ENCODE data around the gene HTT. TPM values are rescaled to one million over a fixed set of nuclear protein-coding genes. Genes with fewer than 3 reads are reported as not detected.

The HTT gene
- total and polyA plus RNA-seq, 4 donors: 8.6 to 39.8 (median 16.4) TPM

- Histone ChIP-seq H3K36me3 (ENCODE audit: control insufficient read depth in 4 of 4, insufficient read depth in 3 of 4, low read depth in 1 of 4, low read length in 3 of 4) (peaks cover 21 to 67% (median 59%) of the 10 kb centered on the region in 4 donors), H3K4me3 (ENCODE audit: low read depth in 1 of 3, low read length in 3 of 3) (no peak overlapping the region), H3K9ac (ENCODE audit: low read depth in 1 of 2, low read length in 2 of 2) (no peak overlapping the region), H3K27me3 (ENCODE audit: control insufficient read depth in 4 of 4, insufficient read depth in 4 of 4, low read length in 3 of 4) (no peaks in the 10 kb centered on the region), H3K27ac (ENCODE audit: low read depth in 1 of 2, low read length in 2 of 2) (no peak overlapping the region), H3K4me1 (ENCODE audit: control insufficient read depth in 4 of 4, insufficient read depth in 4 of 4, low read length in 3 of 4) (no peaks in the 10 kb centered on the region), H3K9me3 (ENCODE audit: control insufficient read depth in 4 of 4, low read length in 3 of 4) (no peaks in the 10 kb centered on the region)
- TF ChIP-seq NR2F2 (IDR thresholded peaks at IDR 0.05) (no peak), EGR1 (IDR thresholded peaks at IDR 0.05; ENCODE audit: low read depth in 2 of 2) (no peak), FOXA2 (IDR thresholded peaks at IDR 0.05) (no peak)
- 98% methylated on average over 12 of the region's 12 CpGs for WGBS
- DNase-seq (ENCODE audit: low spot score): no peak
These were observed 140.8 kb downstream of the HTT start for GRCh38 chr4:3215256-3215655.

- no peak overlapping the region for H3K27ac ChIP-seq (ENCODE audit: low read depth in 1 of 2, low read length in 2 of 2)
- H3K9ac ChIP-seq (ENCODE audit: low read depth in 1 of 2, low read length in 2 of 2): no peak overlapping the region
- no peaks in the 10 kb centered on the region for H3K27me3 ChIP-seq (ENCODE audit: control insufficient read depth in 4 of 4, insufficient read depth in 4 of 4, low read length in 3 of 4)
- 97% methylated on average over 4 of the region's 4 CpGs for WGBS
- no peak for TF ChIP-seq ATF3 (IDR thresholded peaks at IDR 0.05)
- TF ChIP-seq REST (IDR thresholded peaks at IDR 0.05): no peak
- no peak for TF ChIP-seq NR2F2 (IDR thresholded peaks at IDR 0.05)
- no peak for TF ChIP-seq GABPA (IDR thresholded peaks at IDR 0.05 in 1 of 2, conservative IDR thresholded peaks at IDR 0.05 in 1 of 2)
- TF ChIP-seq ZBTB33 (IDR thresholded peaks at IDR 0.05): no peak
- no peak for TF ChIP-seq RAD21 (IDR thresholded peaks at IDR 0.05)
- TF ChIP-seq SP1 (IDR thresholded peaks at IDR 0.05): no peak
- TF ChIP-seq HNF4A (conservative IDR thresholded peaks at IDR 0.05): no peak
- no peak for TF ChIP-seq TAF1 (conservative IDR thresholded peaks at IDR 0.05)
- TF ChIP-seq EGR1 (IDR thresholded peaks at IDR 0.05; ENCODE audit: low read depth in 2 of 2): no peak
- H3K9me3 ChIP-seq (ENCODE audit: control insufficient read depth in 4 of 4, low read length in 3 of 4): no peaks in the 10 kb centered on the region
- no peaks in the 10 kb centered on the region for H3K4me1 ChIP-seq (ENCODE audit: control insufficient read depth in 4 of 4, insufficient read depth in 4 of 4, low read length in 3 of 4)
- no peak for DNase-seq (ENCODE audit: low spot score)
- H3K36me3 ChIP-seq (ENCODE audit: control insufficient read depth in 4 of 4, insufficient read depth in 3 of 4, low read depth in 1 of 4, low read length in 3 of 4): peaks cover 19 to 72% (median 59%) of the 10 kb centered on the region in 4 donors
- no peak overlapping the region for H3K4me3 ChIP-seq (ENCODE audit: low read depth in 1 of 3, low read length in 3 of 3)
These were observed 141.3 kb downstream of the HTT start for GRCh38 chr4:3215733-3216132.

GRCh38 chr4:3217266-3217665 lies 142.8 kb downstream of the HTT start:
- 94% methylated on average over 2 of the region's 2 CpGs for WGBS
- Histone ChIP-seq H3K4me1 (ENCODE audit: control insufficient read depth in 4 of 4, insufficient read depth in 4 of 4, low read length in 3 of 4) (no peaks in the 10 kb centered on the region), H3K36me3 (ENCODE audit: control insufficient read depth in 4 of 4, insufficient read depth in 3 of 4, low read depth in 1 of 4, low read length in 3 of 4) (peaks cover 18 to 82% (median 62%) of the 10 kb centered on the region in 4 donors), H3K27ac (ENCODE audit: low read depth in 1 of 2, low read length in 2 of 2) (no peak overlapping the region), H3K4me3 (ENCODE audit: low read depth in 1 of 3, low read length in 3 of 3) (no peak overlapping the region), H3K9me3 (ENCODE audit: control insufficient read depth in 4 of 4, low read length in 3 of 4) (no peaks in the 10 kb centered on the region), H3K9ac (ENCODE audit: low read depth in 1 of 2, low read length in 2 of 2) (no peak overlapping the region), H3K27me3 (ENCODE audit: control insufficient read depth in 4 of 4, insufficient read depth in 4 of 4, low read length in 3 of 4) (no peaks in the 10 kb centered on the region)
- TF ChIP-seq HNF4G (IDR thresholded peaks at IDR 0.05): no peak
- no peak for TF ChIP-seq JUND (IDR thresholded peaks at IDR 0.05)
- no peak for TF ChIP-seq MAX (IDR thresholded peaks at IDR 0.05)
- TF ChIP-seq ATF3 (IDR thresholded peaks at IDR 0.05): no peak
- no peak for TF ChIP-seq GABPA (IDR thresholded peaks at IDR 0.05 in 1 of 2, conservative IDR thresholded peaks at IDR 0.05 in 1 of 2)
- no peak for TF ChIP-seq FOXA2 (IDR thresholded peaks at IDR 0.05)
- no peak for TF ChIP-seq CTCF (IDR thresholded peaks at IDR 0.05; ENCODE audit: low read depth, low read length, missing input control)
- TF ChIP-seq EGR1 (IDR thresholded peaks at IDR 0.05; ENCODE audit: low read depth in 2 of 2): no peak
- TF ChIP-seq RAD21 (IDR thresholded peaks at IDR 0.05): no peak
- no peak for DNase-seq (ENCODE audit: low spot score)
